GM12892 (cell line): ENCODE data around the gene EEPD1.

Experiments used
- POLR2A ChIP-seq: IDR thresholded peaks from 2 replicates; pipeline ENCODE4 v1.6.1; 2011; ENCODE audit warnings: low read depth, low read length, control low read depth
- POLR2AphosphoS5 ChIP-seq: IDR thresholded peaks from 2 replicates; pipeline ENCODE4 v1.6.1; 2011; ENCODE audit warnings: low read depth, low read length, control low read depth
- TAF1 ChIP-seq: IDR thresholded peaks from 2 replicates; pipeline ENCODE4 v1.6.1; 2011; ENCODE audit warnings: low read depth, mild to moderate bottlenecking, control low read depth, low read length, borderline replicate concordance

- no peak for TF ChIP-seq POLR2AphosphoS5
- no peak for TF ChIP-seq POLR2A
- TF ChIP-seq TAF1, result no peak
Observed at GRCh38 chr7:36232971-36233550, 80.0 kb downstream of the EEPD1 start.
